ENCODE results near the gene EEF2K.
"Not testable (repeated sequence)": the region's sequence is repeated elsewhere in the genome, so short reads cannot be mapped to it uniquely, and the experiment has no call there.

EEF2K gene

GRCh38 chr16:22300427-22301071 is 94.5 kb downstream of the EEF2K start:
- Mint-ChIP-seq H3K36me3 (peaks cover 50% of the 10 kb centered on the region), H3K27ac (no peak overlapping the region), H3K4me3 (no peak overlapping the region), H3K4me1 (peaks cover 57% of the 10 kb centered on the region), H3K27me3 (no peaks in the 10 kb centered on the region), H3K9me3 (no peaks in the 10 kb centered on the region)
- no peak for ATAC-seq

- not testable (repeated sequence) for H3K4me3 Mint-ChIP-seq, H3K27ac Mint-ChIP-seq, ATAC-seq, H3K9me3 Mint-ChIP-seq, H3K27me3 Mint-ChIP-seq
- Mint-ChIP-seq H3K36me3 (peaks cover 56% of the 10 kb centered on the region), H3K4me1 (peaks cover 52% of the 10 kb centered on the region)
Observed at GRCh38 chr16:22301423-22301822, 95.3 kb downstream of the EEF2K start.

- Mint-ChIP-seq H3K4me3 (no peak overlapping the region), H3K4me1 (peaks cover 46% of the 10 kb centered on the region), H3K27ac (no peak overlapping the region)
Observed at GRCh38 chr16:22302776-22303363, 96.8 kb downstream of the EEF2K start.

DNA sequence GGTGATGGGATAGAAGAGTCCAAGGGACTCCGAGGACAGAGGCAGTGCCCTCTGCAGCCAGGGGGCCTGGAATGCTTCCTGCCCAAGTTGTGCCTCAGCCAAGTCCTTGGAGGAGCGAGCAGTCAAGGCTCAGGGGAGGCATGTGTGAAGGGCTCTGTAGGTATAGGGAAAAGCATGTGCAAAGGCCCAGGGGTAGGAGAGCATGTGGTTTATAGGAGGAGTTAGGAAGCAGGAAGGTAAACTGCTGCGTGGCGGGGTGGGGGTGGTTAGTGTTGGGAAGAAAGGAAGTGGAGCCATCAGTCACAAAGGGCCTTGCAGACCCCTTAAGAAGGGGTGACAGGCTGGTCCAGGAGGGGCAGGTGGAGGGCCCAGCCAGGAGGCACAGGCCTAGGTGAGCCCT is 98.3 kb downstream of the EEF2K start:
- Mint-ChIP-seq H3K4me3 (no peak overlapping the region), H3K36me3 (peaks cover 74% of the 10 kb centered on the region), H3K27ac (no peak overlapping the region), H3K4me1 (peaks cover 31% of the 10 kb centered on the region), H3K27me3 (no peaks in the 10 kb centered on the region), H3K9me3 (no peaks in the 10 kb centered on the region)
- no peak for ATAC-seq

More at GRCh38 chr16:22302776-22303363, 96.8 kb downstream of the EEF2K start:
- peaks cover 69% of the 10 kb centered on the region for H3K36me3 Mint-ChIP-seq
- no peak for ATAC-seq
- no peaks in the 10 kb centered on the region for H3K27me3 Mint-ChIP-seq
- H3K9me3 Mint-ChIP-seq: no peaks in the 10 kb centered on the region

- ATAC-seq: no peak
- no peaks in the 10 kb centered on the region for H3K27me3 Mint-ChIP-seq
- H3K4me3 Mint-ChIP-seq: no peak overlapping the region
- H3K4me1 Mint-ChIP-seq: peaks cover 12% of the 10 kb centered on the region
- H3K9me3 Mint-ChIP-seq: no peaks in the 10 kb centered on the region
- H3K27ac Mint-ChIP-seq: no peak overlapping the region
- H3K36me3 Mint-ChIP-seq: peaks cover 69% of the 10 kb centered on the region
Observed at GRCh38 chr16:22306788-22307187, 100.7 kb downstream of the EEF2K start.

GRCh38 chr16:22307838-22308237 is 101.8 kb downstream of the EEF2K start:
- Mint-ChIP-seq H3K4me3 (no peak overlapping the region), H3K27ac (no peak overlapping the region), H3K9me3 (no peaks in the 10 kb centered on the region), H3K4me1 (peaks cover 6% of the 10 kb centered on the region), H3K36me3 (peaks cover 70% of the 10 kb centered on the region), H3K27me3 (no peaks in the 10 kb centered on the region)
- ATAC-seq: no peak

DNA sequence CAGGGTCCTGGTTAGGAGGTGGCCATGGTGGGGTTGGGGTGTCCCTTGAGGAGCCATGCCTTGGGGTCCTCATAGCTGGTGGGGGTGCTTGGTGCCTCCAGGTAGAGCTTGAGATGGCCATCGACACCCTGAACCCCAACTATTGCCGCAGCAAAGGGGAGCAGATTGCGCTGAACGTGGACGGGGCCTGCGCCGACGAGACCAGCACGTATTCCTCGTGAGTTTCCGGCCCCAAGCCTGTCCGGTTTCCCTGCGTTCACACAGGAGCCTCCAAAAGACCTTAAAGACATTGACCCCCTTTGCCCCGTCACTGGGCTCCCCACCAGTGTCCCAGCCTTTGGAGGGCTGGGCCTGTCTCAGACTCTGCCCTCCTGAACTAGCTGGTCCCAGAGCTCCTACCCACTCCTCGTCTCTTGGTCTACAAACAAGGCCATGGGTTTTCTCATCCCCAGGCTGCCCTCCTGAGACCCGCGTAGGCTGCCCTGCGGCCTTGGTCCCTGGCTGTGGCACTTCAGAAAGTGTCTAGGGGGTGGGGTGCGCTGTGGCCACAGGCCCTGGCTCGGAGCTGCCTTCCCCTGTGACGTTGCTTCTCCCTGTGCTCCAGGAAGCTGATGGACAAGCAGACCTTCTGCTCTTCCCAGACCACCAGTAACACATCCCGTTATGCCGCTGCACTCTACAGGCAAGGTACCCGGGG is 102.9 kb downstream of the EEF2K start:
- Mint-ChIP-seq H3K9me3 (no peaks in the 10 kb centered on the region), H3K36me3 (peaks cover 72% of the 10 kb centered on the region), H3K4me1 (peaks cover 6% of the 10 kb centered on the region), H3K27ac (no peak overlapping the region), H3K27me3 (no peaks in the 10 kb centered on the region), H3K4me3 (no peak overlapping the region)
- no peak for ATAC-seq

- H3K36me3 Mint-ChIP-seq: peaks cover 72% of the 10 kb centered on the region
- H3K27ac Mint-ChIP-seq: no peak overlapping the region
- no peaks in the 10 kb centered on the region for H3K27me3 Mint-ChIP-seq
- ATAC-seq: no peak
- no peaks in the 10 kb centered on the region for H3K4me1 Mint-ChIP-seq
- no peaks in the 10 kb centered on the region for H3K9me3 Mint-ChIP-seq
- no peak overlapping the region for H3K4me3 Mint-ChIP-seq
Observed at GRCh38 chr16:22311520-22311919, 105.4 kb downstream of the EEF2K start.

DNA sequence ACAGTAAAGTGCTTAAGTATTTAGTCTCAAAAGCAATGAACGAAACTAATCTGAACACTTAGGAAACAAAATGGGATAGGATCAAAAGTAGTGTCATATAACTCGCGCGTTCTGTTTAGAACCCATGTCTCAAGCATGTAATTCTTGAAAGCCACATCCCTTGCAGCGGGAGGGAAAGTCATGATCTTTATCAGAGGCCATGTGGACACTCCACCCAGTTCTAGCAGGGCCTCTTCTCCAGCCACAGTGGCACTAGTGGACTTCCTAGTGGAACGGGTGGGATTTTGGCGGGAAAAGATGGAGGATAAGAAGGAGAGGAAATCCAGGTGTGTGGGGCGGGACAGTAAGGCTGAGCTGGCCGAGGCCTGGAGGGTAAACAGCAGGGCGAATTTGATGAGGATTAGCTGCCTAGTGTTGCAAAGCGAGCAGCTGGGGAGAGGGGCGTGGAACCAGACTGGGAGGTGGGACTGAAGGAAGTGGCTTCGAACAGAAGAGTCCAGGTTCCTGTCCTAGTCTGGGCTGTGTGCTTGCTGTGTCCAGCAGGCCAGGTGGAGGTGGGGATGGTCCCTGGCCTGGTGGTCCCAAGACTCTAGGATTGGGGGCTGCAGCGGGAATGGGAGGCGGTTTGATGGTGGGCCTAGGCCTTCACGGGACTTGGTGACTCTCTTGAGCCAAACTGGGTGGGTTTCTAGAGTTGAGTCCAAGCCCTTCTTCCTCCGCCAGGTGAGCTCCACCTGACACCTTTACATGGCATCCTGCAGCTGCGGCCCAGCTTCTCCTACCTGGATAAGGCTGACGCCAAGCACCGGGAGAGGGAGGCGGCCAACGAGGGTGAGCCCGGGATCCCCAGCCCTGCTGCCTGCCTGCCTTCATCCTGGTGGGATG is 107.1 kb downstream of the EEF2K start:
- Mint-ChIP-seq H3K27ac (no peak overlapping the region), H3K4me3 (no peak overlapping the region), H3K4me1 (no peaks in the 10 kb centered on the region), H3K27me3 (no peaks in the 10 kb centered on the region), H3K9me3 (no peaks in the 10 kb centered on the region), H3K36me3 (peaks cover 68% of the 10 kb centered on the region)
- ATAC-seq: no peak

DNA sequence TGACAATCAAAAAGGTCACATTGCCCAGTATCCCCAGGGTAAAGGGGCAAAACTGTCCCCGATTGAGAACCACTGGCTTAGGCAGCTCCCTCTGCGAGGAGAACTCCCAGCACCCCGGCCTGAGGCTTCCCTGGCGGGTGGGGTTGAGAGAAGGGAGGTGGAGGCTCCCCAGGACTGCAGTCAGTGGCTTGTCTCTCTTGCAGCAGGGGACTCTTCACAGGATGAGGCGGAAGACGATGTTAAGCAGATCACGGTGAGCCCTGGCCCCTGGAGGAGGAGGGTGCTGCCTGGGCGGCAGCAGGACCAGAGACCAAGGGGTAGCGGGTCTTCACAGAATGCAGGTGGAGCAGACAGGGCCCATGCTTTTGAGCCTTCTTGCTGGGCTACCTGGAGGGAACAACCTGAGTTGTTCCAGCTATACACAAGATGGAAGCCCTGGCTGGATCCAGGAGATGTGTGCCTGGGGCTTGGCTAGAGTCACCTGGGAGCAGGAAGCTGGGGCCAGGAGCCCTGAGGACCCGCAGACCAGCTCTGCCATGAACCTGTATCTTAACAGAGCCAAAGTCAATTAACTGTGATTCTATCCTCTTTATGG is 107.9 kb downstream of the EEF2K start:
- Mint-ChIP-seq H3K27me3 (no peaks in the 10 kb centered on the region), H3K27ac (no peak overlapping the region), H3K36me3 (peaks cover 70% of the 10 kb centered on the region), H3K9me3 (no peaks in the 10 kb centered on the region), H3K4me1 (no peaks in the 10 kb centered on the region), H3K4me3 (no peak overlapping the region)
- no peak for ATAC-seq

- peaks cover 64% of the 10 kb centered on the region for H3K36me3 Mint-ChIP-seq
- no peaks in the 10 kb centered on the region for H3K9me3 Mint-ChIP-seq
- ATAC-seq: no peak
- no peaks in the 10 kb centered on the region for H3K27me3 Mint-ChIP-seq
- no peak overlapping the region for H3K27ac Mint-ChIP-seq
- H3K4me3 Mint-ChIP-seq: no peak overlapping the region
- H3K4me1 Mint-ChIP-seq: no peaks in the 10 kb centered on the region
Observed at GRCh38 chr16:22314661-22315626, 108.9 kb downstream of the EEF2K start.

DNA sequence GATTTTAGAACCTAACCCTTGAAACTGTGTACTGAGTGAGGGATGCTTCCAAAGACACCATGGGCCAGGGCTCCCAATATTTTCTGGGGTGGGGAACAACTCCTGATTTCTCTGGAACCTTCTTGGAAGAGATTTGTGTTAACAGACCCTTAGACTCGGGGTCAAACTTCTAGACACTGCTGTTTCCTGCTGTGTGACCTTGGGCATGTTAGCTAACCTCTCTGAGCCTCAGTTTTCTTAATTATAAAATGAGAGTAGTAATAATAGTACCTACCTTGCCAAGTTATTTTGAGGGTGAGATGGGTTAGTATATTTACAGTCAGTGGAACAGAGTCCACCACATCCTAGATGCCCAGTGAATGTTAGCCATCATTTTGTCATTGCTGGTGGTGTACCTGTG is 109.9 kb downstream of the EEF2K start:
- Mint-ChIP-seq H3K27me3 (no peaks in the 10 kb centered on the region), H3K4me1 (no peaks in the 10 kb centered on the region), H3K36me3 (peaks cover 71% of the 10 kb centered on the region), H3K9me3 (no peaks in the 10 kb centered on the region), H3K4me3 (no peak overlapping the region), H3K27ac (no peak overlapping the region)
- no peak for ATAC-seq

- no peak for ATAC-seq
- no peak overlapping the region for H3K27ac Mint-ChIP-seq
- H3K27me3 Mint-ChIP-seq: no peaks in the 10 kb centered on the region
- H3K36me3 Mint-ChIP-seq: peaks cover 74% of the 10 kb centered on the region
- no peak overlapping the region for H3K4me3 Mint-ChIP-seq
- no peaks in the 10 kb centered on the region for H3K4me1 Mint-ChIP-seq
- no peaks in the 10 kb centered on the region for H3K9me3 Mint-ChIP-seq
Observed at GRCh38 chr16:22316411-22316811, 110.3 kb downstream of the EEF2K start.

DNA sequence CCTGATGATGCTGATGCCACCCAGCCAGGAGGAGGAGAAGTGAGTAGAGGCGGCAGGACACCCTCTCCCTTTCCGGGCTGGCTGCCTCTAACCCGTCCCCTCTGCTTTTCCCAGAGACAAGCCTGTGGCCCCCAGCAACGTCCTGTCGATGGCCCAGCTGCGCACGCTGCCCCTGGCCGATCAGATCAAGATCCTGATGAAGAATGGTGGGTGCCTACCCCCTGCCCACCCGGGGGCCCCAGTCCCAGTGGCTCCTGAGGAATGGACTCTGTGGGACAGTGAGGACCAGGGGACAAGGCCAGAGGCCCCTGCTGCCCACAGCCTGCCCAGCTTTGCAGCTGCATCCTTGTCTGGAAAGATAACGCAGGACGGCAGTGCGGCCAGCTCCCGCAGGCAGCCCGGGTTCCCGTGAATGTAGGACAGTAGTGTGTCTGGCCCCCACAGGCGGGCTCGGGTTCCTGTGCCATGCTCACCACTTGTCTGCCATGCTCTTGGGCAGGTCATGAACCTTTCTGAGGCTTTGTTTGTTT is 111.0 kb downstream of the EEF2K start:
- H3K9me3 Mint-ChIP-seq: no peaks in the 10 kb centered on the region
- H3K4me1 Mint-ChIP-seq: no peaks in the 10 kb centered on the region
- H3K27me3 Mint-ChIP-seq: no peaks in the 10 kb centered on the region
- peaks cover 72% of the 10 kb centered on the region for H3K36me3 Mint-ChIP-seq
- no peak overlapping the region for H3K4me3 Mint-ChIP-seq
- H3K27ac Mint-ChIP-seq: no peak overlapping the region
- ATAC-seq: no peak

All from stimulated activated memory B cell treated with anti-CD40 and anti-IgM and Interleukin-4, amounts not matched to agents 10 μg/mL and 1 μg/mL and 100 μg/mL, for 72 hours (primary cell).